Testis (tissue), 2 donors: Measurements from ENCODE around the gene CD28.

Experiments
- POLR2A ChIP-seq: fragments of 450-650 bp; IDR thresholded peaks from one replicate; pipeline ENCODE4 v1.6.1; 2017; ENCODE audit warnings: antibody characterized with exemption, mild to moderate bottlenecking, moderate library complexity
- TF ChIP-seq, protein P1 (sequence below), 3 experiments: fragments of 450-650 bp in 2 of 3; fragments of 200-600 bp in 1 of 3; sonication (generic) in 1 of 3; IDR thresholded peaks; one replicate each; pipeline ENCODE4 v1.5.1; 2016 to 2019; ENCODE audit warnings: antibody characterized with exemption in 3 of 3, mild to moderate bottlenecking in 2 of 3, moderate library complexity in 1 of 3

DNA sequence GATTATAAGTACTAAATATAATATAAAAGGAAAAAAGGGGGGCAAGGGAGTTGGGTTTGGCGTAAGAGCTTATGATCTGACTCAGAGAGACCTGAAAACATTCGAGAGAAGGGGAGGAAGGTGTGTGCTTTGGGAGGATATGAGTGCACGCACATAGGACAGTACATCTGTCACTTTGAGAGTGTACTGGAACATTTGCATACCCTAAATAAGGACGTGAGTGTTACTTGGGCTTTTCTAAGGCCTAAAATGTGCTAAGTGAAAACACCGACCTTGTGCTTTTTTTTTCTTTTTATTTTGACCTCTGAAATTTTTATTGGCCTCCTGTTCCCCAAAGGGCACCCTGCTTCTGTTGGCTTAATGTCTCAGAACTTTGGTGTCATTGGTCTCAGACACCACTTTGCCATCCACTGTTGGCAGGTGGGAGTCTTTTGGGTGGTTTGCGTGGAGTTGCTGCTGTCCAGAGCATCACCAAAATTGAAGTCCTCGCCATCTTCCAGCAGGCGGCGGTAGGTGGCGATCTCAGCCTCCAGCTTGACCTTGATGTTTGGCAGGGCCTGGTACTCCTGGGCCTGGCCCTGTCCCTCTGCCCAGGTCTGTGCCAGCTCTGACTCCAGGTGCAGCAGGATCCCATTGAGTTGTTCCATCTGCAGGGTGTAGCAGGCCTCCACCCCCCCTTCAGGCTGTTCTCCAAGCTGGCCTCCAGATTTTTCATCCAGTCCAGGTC is 57.7 kb downstream of the CD28 start:
- TF ChIP-seq, protein P1, sequence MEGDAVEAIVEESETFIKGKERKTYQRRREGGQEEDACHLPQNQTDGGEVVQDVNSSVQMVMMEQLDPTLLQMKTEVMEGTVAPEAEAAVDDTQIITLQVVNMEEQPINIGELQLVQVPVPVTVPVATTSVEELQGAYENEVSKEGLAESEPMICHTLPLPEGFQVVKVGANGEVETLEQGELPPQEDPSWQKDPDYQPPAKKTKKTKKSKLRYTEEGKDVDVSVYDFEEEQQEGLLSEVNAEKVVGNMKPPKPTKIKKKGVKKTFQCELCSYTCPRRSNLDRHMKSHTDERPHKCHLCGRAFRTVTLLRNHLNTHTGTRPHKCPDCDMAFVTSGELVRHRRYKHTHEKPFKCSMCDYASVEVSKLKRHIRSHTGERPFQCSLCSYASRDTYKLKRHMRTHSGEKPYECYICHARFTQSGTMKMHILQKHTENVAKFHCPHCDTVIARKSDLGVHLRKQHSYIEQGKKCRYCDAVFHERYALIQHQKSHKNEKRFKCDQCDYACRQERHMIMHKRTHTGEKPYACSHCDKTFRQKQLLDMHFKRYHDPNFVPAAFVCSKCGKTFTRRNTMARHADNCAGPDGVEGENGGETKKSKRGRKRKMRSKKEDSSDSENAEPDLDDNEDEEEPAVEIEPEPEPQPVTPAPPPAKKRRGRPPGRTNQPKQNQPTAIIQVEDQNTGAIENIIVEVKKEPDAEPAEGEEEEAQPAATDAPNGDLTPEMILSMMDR (IDR thresholded peaks at IDR 0.05) = no peak
- no peak for TF ChIP-seq POLR2A
